HepG2 (cell line): ENCODE results near the gene GDPGP1. TPM values are rescaled to one million over a fixed set of nuclear protein-coding genes. Genes with fewer than 3 reads are reported as not detected.

Source experiments
- BRF2 ChIP-seq: sonication (generic); formaldehyde crosslinking; IDR thresholded peaks from 2 replicates; pipeline ENCODE4 v1.8.1; 2022; ENCODE audit warnings: mild to moderate bottlenecking, missing genetic modification reagents
- ESRRA ChIP-seq: sonication (generic); formaldehyde crosslinking; IDR thresholded peaks from 2 replicates; pipeline ENCODE4 v1.5.1; 2020; ENCODE audit warnings: mild to moderate bottlenecking, low read depth, missing genetic modification reagents
- FOXP1 ChIP-seq, 2 experiments: fragments of 450-650 bp in 1 of 2; IDR thresholded peaks; 2 replicates each; pipeline ENCODE4 v1.6.1; 2017 to 2018; ENCODE audit warnings: antibody characterized with exemption in 1 of 2
- HDAC6 ChIP-seq: fragments of 200-600 bp; sonication (generic); IDR thresholded peaks from 2 replicates; pipeline ENCODE4 v1.7.0; 2017; ENCODE audit warnings: mild to moderate bottlenecking, antibody characterized with exemption, low read length, low read depth
- HMGXB4 ChIP-seq, 2 experiments: sonication (generic) in 1 of 2; formaldehyde crosslinking in 1 of 2; IDR thresholded peaks; 2 replicates each; pipeline versions ENCODE4 v1.4.0 to v1.6.1; 2018 to 2020; ENCODE audit warnings: missing genetic modification reagents in 2 of 2, borderline replicate concordance in 1 of 2, low read depth in 1 of 2, mild to moderate bottlenecking in 1 of 2, missing biosample characterization in 1 of 2
- HOXA7 ChIP-seq: sonication (generic); formaldehyde crosslinking; IDR thresholded peaks from 2 replicates; pipeline ENCODE4 v1.8.1; 2022; ENCODE audit warnings: mild to moderate bottlenecking, missing genetic modification reagents, moderate library complexity
- RELA ChIP-seq: sonication (generic); formaldehyde crosslinking; IDR thresholded peaks from 2 replicates; pipeline ENCODE4 v1.4.0; 2020; ENCODE audit warnings: missing genetic modification reagents
- TOPORS ChIP-seq: sonication (generic); formaldehyde crosslinking; IDR thresholded peaks from 2 replicates; pipeline ENCODE4 v1.8.0; 2023; ENCODE audit warnings: mild to moderate bottlenecking, missing genetic modification reagents
- UBTF ChIP-seq: sonication (generic); formaldehyde crosslinking; IDR thresholded peaks from 2 replicates; pipeline ENCODE4 v1.4.0; 2020; ENCODE audit warnings: mild to moderate bottlenecking, missing genetic modification reagents
- ZNF260 ChIP-seq: sonication (generic); formaldehyde crosslinking; IDR thresholded peaks from 2 replicates; pipeline ENCODE4 v1.4.0; 2020; ENCODE audit warnings: missing genetic modification reagents, low read depth, mild to moderate bottlenecking, borderline replicate concordance
- ZNF615 ChIP-seq: sonication (generic); formaldehyde crosslinking; IDR thresholded peaks from 2 replicates; pipeline ENCODE4 v1.5.0; 2020; ENCODE audit warnings: mild to moderate bottlenecking, missing genetic modification reagents, borderline replicate concordance
- polyA plus RNA-seq, 8 experiments: library from polyadenylated mRNA; depleted of rRNA in 3 of 8; stranded (reverse) in 7 of 8; unstranded in 1 of 8; fragments of >200 nt; fragmentation: Illumina TruSeq in 4 of 8; extraction: Trizol in 4 of 8; gene quantifications; 2 replicates each; pipeline versions ENCODE4 v1.2.1 to v1.2.3, GENCODE V29; 2011 to 2016; ENCODE audit warnings: low read depth in 4 of 8, missing spikeins in 1 of 8, mixed read lengths in 1 of 8; ENCODE audit not compliant: insufficient read depth in 1 of 8
- total RNA-seq, 5 experiments: library from RNA; depleted of rRNA; stranded (reverse); fragments of >200 nt; fragmentation: Illumina TruSeq; extraction: Trizol; gene quantifications; 2 replicates each; pipeline ENCODE4 v1.2.3, GENCODE V29; 2016; ENCODE audit warnings: low read depth in 1 of 5
- TF ChIP-seq, protein P1 (sequence below): IDR thresholded peaks from 2 replicates; pipeline ENCODE4 v1.6.1; 2016; ENCODE audit warnings: missing compliant biosample characterization, missing genetic modification reagents, borderline replicate concordance
- TF ChIP-seq, protein P2 (sequence below): sonication (generic); formaldehyde crosslinking; IDR thresholded peaks from 2 replicates; pipeline ENCODE4 v1.5.0; 2020; ENCODE audit warnings: mild to moderate bottlenecking, missing genetic modification reagents
- TF ChIP-seq, protein P3 (sequence below): sonication (generic); formaldehyde crosslinking; IDR thresholded peaks from 2 replicates; pipeline ENCODE4 v1.5.0; 2020; ENCODE audit warnings: missing genetic modification reagents
- TF ChIP-seq, protein P4 (sequence below): sonication (generic); formaldehyde crosslinking; IDR thresholded peaks from 2 replicates; pipeline ENCODE4 v1.4.0; 2020; ENCODE audit warnings: mild to moderate bottlenecking, missing genetic modification reagents

The GDPGP1 gene
- total and polyA plus RNA-seq, 2 of the 13 experiments (the other 11 are each of a cell fraction or from before 2014, with no cell fraction given) = 1.5 to 4.3 TPM

GRCh38 chr15:90191794-90192509 is 42.1 kb upstream of the GDPGP1 start (continued):
- TF ChIP-seq BRF2 (CRISPR knock-in tag) (no peak), FOXP1 (IDR thresholded peaks at IDR 0.05) (no peak), FOXP1 (CRISPR knock-in tag; IDR thresholded peaks at IDR 0.05) (peak; percentile 53; the same call in 1 of the 2 replicates), UBTF (CRISPR knock-in tag) (peak; percentile 26; the same call in 1 of the 2 replicates), HMGXB4 (CRISPR knock-in tag; IDR thresholded peaks at IDR 0.05; ENCODE audit: borderline replicate concordance in 1 of 2, low read depth in 1 of 2) (0 out of 4 replicates have a peak, but pooled peaks of 1 of the 2 experiments have one; percentile 28), ESRRA (CRISPR knock-in tag) (no peak), RELA (no peak), ZNF615 (CRISPR knock-in tag) (no peak), TOPORS (no peak), HOXA7 (CRISPR knock-in tag) (no peak), HDAC6 (no peak), ZNF260 (CRISPR knock-in tag) (no peak)
- TF ChIP-seq, protein P1, sequence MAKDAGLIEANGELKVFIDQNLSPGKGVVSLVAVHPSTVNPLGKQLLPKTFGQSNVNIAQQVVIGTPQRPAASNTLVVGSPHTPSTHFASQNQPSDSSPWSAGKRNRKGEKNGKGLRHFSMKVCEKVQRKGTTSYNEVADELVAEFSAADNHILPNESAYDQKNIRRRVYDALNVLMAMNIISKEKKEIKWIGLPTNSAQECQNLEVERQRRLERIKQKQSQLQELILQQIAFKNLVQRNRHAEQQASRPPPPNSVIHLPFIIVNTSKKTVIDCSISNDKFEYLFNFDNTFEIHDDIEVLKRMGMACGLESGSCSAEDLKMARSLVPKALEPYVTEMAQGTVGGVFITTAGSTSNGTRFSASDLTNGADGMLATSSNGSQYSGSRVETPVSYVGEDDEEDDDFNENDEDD (CRISPR knock-in tag) = no peak
- TF ChIP-seq, protein P2, sequence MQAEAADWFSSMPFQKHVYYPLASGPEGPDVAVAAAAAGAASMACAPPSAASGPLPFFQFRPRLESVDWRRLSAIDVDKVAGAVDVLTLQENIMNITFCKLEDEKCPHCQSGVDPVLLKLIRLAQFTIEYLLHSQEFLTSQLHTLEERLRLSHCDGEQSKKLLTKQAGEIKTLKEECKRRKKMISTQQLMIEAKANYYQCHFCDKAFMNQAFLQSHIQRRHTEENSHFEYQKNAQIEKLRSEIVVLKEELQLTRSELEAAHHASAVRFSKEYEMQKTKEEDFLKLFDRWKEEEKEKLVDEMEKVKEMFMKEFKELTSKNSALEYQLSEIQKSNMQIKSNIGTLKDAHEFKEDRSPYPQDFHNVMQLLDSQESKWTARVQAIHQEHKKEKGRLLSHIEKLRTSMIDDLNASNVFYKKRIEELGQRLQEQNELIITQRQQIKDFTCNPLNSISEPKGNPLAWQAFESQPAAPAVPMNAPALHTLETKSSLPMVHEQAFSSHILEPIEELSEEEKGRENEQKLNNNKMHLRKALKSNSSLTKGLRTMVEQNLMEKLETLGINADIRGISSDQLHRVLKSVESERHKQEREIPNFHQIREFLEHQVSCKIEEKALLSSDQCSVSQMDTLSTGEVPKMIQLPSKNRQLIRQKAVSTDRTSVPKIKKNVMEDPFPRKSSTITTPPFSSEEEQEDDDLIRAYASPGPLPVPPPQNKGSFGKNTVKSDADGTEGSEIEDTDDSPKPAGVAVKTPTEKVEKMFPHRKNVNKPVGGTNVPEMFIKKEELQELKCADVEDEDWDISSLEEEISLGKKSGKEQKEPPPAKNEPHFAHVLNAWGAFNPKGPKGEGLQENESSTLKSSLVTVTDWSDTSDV (CRISPR knock-in tag) = no peak
- TF ChIP-seq, protein P3, sequence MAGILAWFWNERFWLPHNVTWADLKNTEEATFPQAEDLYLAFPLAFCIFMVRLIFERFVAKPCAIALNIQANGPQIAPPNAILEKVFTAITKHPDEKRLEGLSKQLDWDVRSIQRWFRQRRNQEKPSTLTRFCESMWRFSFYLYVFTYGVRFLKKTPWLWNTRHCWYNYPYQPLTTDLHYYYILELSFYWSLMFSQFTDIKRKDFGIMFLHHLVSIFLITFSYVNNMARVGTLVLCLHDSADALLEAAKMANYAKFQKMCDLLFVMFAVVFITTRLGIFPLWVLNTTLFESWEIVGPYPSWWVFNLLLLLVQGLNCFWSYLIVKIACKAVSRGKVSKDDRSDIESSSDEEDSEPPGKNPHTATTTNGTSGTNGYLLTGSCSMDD (CRISPR knock-in tag) = no peak
- TF ChIP-seq, protein P4, sequence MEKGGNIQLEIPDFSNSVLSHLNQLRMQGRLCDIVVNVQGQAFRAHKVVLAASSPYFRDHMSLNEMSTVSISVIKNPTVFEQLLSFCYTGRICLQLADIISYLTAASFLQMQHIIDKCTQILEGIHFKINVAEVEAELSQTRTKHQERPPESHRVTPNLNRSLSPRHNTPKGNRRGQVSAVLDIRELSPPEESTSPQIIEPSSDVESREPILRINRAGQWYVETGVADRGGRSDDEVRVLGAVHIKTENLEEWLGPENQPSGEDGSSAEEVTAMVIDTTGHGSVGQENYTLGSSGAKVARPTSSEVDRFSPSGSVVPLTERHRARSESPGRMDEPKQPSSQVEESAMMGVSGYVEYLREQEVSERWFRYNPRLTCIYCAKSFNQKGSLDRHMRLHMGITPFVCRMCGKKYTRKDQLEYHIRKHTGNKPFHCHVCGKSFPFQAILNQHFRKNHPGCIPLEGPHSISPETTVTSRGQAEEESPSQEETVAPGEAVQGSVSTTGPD (CRISPR knock-in tag) = 0 out of 2 replicates have a peak, but pooled peaks have one; percentile 31
